ENCODE data around the gene AKNAD1. TPM values are rescaled to one million over a fixed set of nuclear protein-coding genes. Genes with fewer than 3 reads are reported as not detected.

Gene AKNAD1
- total and polyA plus RNA-seq, 2 of the 13 experiments (the other 11 are each of a cell fraction or from before 2014, with no cell fraction given) = not detected

DNA sequence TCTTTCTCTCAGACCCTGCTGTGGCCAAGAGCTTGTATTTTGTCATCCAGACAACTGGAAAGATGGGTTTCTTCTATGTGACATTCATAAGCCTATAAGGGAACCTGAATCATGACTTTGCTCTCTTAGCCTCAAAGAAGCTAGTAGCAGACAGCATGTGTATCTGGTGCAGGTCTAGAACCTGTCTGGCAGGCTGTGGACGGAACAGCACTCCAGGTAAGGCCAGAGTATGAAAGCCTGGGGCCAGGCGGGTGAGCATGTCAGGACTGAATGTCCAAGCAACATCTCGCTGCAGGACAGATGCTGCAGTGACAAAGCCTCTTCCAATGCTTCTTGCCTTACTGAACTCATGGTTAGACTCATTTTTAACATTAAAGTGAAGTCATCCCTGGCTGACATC, 32.8 kb downstream of the AKNAD1 start:
- FAIRE-seq (no peak), DNase-seq (ENCODE audit: low spot score) (no peak), ATAC-seq (no peak)
- 60% methylated on average over 1 of the region's 3 CpGs for WGBS (ENCODE audit: low lambda C conversion rate)
- no peak overlapping the region for H3K4me2 ChIP-seq (ENCODE audit: low read depth, low read length)
- no peak overlapping the region for H2AFZ ChIP-seq (ENCODE audit: low read length)
- H3K36me3 ChIP-seq (replicated peaks in 1 of 2; ENCODE audit: control insufficient read depth in 1 of 2, insufficient read depth in 2 of 2, low read length in 2 of 2) = no peaks in the 10 kb centered on the region
- H3K4me3 ChIP-seq (replicated peaks in 1 of 3; ENCODE audit: insufficient read depth in 1 of 3, low read depth in 2 of 3, low read length in 3 of 3) = no peak overlapping the region
- no peak overlapping the region for H3K9ac ChIP-seq (ENCODE audit: insufficient read depth, low read depth, low read length)
- CTCF ChIA-PET (ENCODE audit: low intra/inter-chr PET ratio, low total read pairs) = no interaction called here
- no TSS peak for BruUV-seq (replicated peaks)
- peaks cover 11% of the 10 kb centered on the region for H3K4me1 ChIP-seq (ENCODE audit: insufficient read depth, low read length)
- intact Hi-C loops (cut with micrococcal nuclease; ENCODE audit: unreplicated experiment) (no loop called here), in situ Hi-C loops (cut with HindIII; ENCODE audit: extremely low pct_ligation_motif_present, low pct_unique_long_range_greater_than_20kb) (no loop called here)
- H3K9me3 ChIP-seq (ENCODE audit: low read length) = no peaks in the 10 kb centered on the region
- H4K20me1 ChIP-seq (ENCODE audit: insufficient read depth, low read length) = no peaks in the 10 kb centered on the region
- peaks cover 0 to 4% of the 10 kb centered on the region in 2 experiments; a peak in 2 of 5 replicates for H3K27me3 ChIP-seq (ENCODE audit: control insufficient read depth in 1 of 2, insufficient read depth in 2 of 2, low read length in 2 of 2)
- POLR2A ChIA-PET = no interaction called here
- H3K27ac ChIP-seq (ENCODE audit: extremely low read length, insufficient read depth, low read length) = no peak overlapping the region
- H3K79me2 ChIP-seq (ENCODE audit: insufficient read depth, low read length) = no peaks in the 10 kb centered on the region
- TF ChIP-seq, protein P1, sequence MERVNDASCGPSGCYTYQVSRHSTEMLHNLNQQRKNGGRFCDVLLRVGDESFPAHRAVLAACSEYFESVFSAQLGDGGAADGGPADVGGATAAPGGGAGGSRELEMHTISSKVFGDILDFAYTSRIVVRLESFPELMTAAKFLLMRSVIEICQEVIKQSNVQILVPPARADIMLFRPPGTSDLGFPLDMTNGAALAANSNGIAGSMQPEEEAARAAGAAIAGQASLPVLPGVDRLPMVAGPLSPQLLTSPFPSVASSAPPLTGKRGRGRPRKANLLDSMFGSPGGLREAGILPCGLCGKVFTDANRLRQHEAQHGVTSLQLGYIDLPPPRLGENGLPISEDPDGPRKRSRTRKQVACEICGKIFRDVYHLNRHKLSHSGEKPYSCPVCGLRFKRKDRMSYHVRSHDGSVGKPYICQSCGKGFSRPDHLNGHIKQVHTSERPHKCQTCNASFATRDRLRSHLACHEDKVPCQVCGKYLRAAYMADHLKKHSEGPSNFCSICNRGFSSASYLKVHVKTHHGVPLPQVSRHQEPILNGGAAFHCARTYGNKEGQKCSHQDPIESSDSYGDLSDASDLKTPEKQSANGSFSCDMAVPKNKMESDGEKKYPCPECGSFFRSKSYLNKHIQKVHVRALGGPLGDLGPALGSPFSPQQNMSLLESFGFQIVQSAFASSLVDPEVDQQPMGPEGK (CRISPR knock-in tag; IDR thresholded peaks at IDR 0.05) = no peak
- TF ChIP-seq, protein P2, sequence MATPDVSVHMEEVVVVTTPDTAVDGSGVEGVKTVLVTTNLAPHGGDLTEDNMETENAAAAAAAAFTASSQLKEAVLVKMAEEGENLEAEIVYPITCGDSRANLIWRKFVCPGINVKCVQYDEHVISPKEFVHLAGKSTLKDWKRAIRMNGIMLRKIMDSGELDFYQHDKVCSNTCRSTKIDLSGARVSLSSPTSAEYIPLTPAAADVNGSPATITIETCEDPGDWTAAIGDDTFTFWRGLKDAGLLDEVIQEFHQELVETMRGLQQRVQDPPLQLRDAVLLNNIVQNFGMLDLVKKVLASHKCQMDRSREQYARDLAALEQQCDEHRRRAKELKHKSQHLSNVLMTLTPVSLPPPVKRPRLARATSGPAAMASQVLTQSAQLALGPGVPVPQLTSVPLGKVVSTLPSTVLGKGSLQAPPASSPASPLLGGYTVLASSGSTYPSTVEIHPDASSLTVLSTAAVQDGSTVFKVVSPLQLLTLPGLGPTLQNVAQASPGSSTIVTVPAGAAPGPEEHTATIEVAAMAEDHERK (CRISPR knock-in tag; IDR thresholded peaks at IDR 0.05; ENCODE audit: low read depth) = no peak
- TF ChIP-seq, protein P3, sequence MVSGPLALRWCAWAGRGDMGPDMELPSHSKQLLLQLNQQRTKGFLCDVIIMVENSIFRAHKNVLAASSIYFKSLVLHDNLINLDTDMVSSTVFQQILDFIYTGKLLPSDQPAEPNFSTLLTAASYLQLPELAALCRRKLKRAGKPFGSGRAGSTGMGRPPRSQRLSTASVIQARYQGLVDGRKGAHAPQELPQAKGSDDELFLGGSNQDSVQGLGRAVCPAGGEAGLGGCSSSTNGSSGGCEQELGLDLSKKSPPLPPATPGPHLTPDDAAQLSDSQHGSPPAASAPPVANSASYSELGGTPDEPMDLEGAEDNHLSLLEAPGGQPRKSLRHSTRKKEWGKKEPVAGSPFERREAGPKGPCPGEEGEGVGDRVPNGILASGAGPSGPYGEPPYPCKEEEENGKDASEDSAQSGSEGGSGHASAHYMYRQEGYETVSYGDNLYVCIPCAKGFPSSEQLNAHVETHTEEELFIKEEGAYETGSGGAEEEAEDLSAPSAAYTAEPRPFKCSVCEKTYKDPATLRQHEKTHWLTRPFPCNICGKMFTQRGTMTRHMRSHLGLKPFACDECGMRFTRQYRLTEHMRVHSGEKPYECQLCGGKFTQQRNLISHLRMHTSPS (CRISPR knock-in tag; IDR thresholded peaks at IDR 0.05; ENCODE audit: low read depth) = no peak
- TF ChIP-seq ZNF550 (CRISPR knock-in tag; IDR thresholded peaks at IDR 0.05; ENCODE audit: borderline replicate concordance) (no peak), ZNF724P (CRISPR knock-in tag; IDR thresholded peaks at IDR 0.05; ENCODE audit: borderline replicate concordance) (no peak), MED8 (CRISPR knock-in tag; IDR thresholded peaks at IDR 0.05; ENCODE audit: insufficient replicate concordance) (no peak), ZNF615 (CRISPR knock-in tag; IDR thresholded peaks at IDR 0.05; ENCODE audit: borderline replicate concordance) (no peak), ZBTB21 (CRISPR knock-in tag; IDR thresholded peaks at IDR 0.05) (no peak), ZNF567 (CRISPR knock-in tag; IDR thresholded peaks at IDR 0.05; ENCODE audit: borderline replicate concordance) (no peak), FOXA3 (CRISPR knock-in tag; IDR thresholded peaks at IDR 0.05) (no peak)
- TF ChIP-seq, protein P4, sequence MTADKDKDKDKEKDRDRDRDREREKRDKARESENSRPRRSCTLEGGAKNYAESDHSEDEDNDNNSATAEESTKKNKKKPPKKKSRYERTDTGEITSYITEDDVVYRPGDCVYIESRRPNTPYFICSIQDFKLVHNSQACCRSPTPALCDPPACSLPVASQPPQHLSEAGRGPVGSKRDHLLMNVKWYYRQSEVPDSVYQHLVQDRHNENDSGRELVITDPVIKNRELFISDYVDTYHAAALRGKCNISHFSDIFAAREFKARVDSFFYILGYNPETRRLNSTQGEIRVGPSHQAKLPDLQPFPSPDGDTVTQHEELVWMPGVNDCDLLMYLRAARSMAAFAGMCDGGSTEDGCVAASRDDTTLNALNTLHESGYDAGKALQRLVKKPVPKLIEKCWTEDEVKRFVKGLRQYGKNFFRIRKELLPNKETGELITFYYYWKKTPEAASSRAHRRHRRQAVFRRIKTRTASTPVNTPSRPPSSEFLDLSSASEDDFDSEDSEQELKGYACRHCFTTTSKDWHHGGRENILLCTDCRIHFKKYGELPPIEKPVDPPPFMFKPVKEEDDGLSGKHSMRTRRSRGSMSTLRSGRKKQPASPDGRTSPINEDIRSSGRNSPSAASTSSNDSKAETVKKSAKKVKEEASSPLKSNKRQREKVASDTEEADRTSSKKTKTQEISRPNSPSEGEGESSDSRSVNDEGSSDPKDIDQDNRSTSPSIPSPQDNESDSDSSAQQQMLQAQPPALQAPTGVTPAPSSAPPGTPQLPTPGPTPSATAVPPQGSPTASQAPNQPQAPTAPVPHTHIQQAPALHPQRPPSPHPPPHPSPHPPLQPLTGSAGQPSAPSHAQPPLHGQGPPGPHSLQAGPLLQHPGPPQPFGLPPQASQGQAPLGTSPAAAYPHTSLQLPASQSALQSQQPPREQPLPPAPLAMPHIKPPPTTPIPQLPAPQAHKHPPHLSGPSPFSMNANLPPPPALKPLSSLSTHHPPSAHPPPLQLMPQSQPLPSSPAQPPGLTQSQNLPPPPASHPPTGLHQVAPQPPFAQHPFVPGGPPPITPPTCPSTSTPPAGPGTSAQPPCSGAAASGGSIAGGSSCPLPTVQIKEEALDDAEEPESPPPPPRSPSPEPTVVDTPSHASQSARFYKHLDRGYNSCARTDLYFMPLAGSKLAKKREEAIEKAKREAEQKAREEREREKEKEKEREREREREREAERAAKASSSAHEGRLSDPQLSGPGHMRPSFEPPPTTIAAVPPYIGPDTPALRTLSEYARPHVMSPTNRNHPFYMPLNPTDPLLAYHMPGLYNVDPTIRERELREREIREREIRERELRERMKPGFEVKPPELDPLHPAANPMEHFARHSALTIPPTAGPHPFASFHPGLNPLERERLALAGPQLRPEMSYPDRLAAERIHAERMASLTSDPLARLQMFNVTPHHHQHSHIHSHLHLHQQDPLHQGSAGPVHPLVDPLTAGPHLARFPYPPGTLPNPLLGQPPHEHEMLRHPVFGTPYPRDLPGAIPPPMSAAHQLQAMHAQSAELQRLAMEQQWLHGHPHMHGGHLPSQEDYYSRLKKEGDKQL (CRISPR knock-in tag; IDR thresholded peaks at IDR 0.05; ENCODE audit: low read depth) = no peak
- TF ChIP-seq, protein P5, sequence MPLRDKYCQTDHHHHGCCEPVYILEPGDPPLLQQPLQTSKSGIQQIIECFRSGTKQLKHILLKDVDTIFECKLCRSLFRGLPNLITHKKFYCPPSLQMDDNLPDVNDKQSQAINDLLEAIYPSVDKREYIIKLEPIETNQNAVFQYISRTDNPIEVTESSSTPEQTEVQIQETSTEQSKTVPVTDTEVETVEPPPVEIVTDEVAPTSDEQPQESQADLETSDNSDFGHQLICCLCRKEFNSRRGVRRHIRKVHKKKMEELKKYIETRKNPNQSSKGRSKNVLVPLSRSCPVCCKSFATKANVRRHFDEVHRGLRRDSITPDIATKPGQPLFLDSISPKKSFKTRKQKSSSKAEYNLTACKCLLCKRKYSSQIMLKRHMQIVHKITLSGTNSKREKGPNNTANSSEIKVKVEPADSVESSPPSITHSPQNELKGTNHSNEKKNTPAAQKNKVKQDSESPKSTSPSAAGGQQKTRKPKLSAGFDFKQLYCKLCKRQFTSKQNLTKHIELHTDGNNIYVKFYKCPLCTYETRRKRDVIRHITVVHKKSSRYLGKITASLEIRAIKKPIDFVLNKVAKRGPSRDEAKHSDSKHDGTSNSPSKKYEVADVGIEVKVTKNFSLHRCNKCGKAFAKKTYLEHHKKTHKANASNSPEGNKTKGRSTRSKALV (CRISPR knock-in tag; IDR thresholded peaks at IDR 0.05) = no peak
